HL-60/S4 (cell line): ENCODE results near the gene MAEL.

Source experiments
- in situ Hi-C: fragments of 300-500 bp; cut with MboI; formaldehyde crosslinking; loops from 2 replicates; pipeline ENCODE4 v1.14.3; 2022; ENCODE audit warnings: low sequenced_read_pairs

The MAEL gene

DNA sequence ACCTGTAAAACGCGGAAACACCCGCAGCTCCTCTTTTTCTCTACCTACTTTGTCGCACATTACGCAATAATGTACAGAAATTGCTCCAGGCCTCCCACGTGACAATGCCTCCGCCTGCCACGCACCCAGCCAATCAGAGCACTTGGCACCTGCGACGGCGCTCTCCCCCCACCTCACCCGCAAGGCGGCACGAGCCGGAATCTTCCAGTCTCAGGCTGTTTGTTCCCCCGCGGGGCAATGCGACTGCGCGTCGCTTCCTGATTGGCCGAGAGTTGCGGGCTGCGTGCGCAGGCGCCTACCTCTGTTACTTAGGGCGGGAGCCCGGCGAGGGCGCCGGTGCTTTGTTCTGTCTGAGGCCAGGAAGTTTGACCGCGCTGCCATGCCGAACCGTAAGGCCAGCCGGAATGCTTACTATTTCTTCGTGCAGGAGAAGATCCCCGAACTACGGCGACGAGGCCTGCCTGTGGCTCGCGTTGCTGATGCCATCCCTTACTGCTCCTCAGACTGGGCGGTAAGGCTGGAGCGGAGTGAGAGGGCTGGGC is at the start of gene MAEL:
Gene MAEL, plus strand, starts transcription at position 307 of the 542 bp plus-strand sequence. Its CDS starts 73 bp downstream, at position 380.
- in situ Hi-C loops = no loop called here

DNA sequence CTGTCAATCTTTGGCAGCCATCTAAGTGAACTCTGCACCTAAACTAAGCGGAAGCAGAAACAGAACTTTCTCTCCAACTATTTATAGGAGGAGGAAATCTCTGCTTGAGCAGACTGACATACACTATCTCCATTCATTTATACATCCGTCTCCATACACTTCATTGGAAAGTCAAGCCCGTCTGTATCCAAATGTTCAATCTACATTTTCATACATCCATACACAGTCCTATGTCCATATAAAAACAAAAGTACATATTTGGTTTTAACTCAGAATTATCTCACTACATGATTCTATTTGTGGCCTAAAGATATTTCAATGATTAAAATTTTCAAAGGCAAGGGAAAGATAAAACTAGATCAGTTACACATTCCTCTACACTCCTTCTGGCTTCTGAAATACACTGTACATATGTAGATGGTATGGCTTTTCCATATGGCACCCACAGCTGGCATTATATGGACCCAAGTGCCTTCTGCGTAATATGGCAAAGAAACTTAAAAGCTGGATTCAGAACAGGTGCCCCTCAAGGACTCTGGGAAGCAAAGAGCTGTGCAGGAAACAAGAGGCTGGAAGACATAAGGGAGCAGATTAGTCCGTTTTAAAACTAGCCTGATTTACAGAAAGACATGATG is 49.2 kb upstream of the MAEL start:
- in situ Hi-C loops = no loop called here

DNA sequence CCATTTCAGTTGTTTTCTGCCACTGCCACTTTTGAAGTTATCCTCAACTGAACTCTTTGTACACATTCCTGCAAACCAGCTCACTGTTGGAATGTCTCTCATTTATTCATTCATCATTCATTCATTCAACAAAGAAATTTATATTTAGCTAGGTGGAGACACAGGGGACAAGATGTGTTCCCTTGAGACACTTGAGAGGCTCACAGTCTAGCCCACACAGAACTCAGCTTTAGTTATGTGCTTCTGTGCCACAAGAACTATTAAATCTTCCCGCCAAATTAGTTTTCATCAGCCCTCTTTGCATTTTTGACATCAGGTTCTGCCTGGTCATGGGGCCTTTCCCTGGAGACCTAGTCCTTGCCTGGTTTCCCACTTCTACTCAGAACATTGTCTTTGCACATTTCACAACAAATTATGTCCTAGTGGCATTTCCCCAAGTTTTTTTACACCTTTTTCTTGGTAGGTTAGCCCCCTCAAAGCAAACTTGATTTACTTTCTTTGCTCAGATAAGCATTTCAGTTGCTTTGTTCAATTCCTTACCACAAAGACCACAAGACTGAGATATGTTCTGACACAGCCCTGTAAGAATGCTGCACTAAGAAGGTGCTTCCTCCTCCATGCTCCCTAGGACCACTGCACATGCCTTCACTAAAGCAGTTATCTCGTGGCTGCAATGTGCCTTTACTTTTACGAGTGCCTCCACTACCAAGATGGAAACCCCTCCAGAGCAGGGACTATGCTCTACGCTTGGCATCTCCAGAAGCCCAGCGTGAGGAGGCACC is 44.7 kb upstream of the MAEL start:
- in situ Hi-C loops = no loop called here

- in situ Hi-C loops = no loop called here
Observed at GRCh38 chr1:166947398-166948043, 41.6 kb upstream of the MAEL start.

GRCh38 chr1:166948856-166949350 is 40.2 kb upstream of the MAEL start:
- in situ Hi-C loops = no loop called here

DNA sequence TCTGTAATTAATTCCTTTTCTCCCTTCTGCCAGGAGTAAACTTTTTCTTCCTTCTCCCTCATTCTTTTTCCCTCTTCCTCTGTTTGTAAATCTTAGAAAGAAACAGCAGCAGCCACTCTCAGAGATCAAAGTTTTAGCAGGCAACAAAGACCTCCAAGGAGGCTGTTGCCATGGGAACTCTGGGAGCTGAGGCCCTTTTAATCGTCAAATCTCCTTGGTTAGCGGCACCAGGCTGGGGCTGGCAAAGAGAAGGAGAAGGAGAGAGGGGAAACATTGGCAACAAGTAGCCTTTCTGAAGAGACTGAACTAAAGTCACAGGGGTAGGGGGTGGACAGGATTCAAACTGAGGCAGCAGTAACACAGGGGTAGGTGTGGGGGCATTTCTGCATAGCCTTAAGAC is 38.9 kb upstream of the MAEL start:
- in situ Hi-C loops = no loop called here

DNA sequence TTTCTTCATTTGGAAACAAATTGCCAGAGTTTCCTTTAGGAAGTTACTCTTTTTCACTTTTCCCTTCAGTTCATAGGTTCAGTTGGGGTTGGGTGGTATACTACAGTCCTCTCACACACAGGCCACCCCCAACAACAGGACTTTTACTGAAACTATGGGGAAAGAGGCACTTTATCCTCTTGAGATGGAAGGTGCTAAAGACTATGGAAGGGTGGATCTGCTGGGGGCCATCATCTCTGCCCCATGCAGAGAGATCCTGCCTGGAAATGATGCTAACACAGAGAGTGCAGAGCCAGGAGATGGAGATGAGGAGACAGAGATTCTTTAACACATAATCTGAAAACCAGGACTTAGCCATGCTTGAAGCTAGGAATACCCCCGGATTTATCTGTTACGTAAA is 38.0 kb upstream of the MAEL start:
- in situ Hi-C loops = no loop called here

- in situ Hi-C loops = no loop called here
Observed at GRCh38 chr1:166952002-166952746, 36.9 kb upstream of the MAEL start.

DNA sequence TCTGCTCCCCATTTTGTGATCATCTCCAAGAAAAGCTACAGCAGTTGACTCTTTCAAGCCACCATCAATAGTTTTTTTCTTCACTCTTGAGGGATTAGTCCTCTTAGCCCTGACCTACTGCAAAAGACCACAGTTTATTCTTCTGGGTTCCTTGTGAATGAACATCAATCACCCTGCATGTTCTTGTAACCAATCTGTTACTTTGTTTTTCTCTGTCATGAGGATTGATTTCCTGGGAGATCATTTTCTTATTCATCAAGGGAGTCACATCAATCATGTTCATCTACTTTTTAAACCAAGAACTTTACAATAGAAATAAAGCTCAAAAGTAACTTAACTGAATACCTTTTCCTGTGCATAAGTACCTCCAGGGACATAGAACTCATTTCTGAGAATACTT is 35.6 kb upstream of the MAEL start:
- in situ Hi-C loops = no loop called here

DNA sequence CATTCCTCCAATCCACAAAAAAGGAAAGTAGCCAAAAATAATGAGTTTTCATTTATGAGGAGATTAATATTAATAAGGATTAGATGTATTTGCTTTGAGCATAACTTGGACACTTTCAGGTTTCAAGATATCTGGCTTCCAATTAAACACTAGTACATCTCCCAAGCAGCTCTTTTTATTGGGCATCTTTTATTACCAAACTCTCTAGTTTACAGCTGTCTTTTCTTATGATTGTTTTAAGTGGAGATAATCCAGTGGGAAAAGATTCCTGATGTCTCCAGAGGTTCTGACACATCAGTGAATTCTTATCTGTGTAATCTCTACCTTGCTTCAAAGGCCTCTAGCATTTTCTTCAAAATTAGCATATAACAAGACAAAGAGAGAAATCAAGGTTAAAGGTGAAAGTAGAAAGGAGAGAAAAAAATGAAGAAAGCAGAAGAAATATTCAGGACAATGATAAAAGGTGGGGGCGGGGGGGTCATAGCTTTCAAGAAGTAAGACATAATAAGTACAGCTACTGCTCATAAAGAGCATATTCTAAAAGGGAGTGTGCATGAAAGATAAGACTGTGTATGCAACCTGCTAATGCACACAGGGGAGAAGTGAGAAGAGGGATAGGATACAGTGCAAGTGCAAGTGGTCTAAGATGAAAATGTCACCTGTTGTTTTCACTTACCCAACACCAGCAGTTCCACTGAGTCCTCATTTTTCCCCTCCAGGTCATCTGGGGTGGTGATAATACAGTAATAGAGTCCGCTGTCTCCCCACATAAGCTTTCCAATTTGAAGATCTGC is 32.8 kb upstream of the MAEL start:
- in situ Hi-C loops = no loop called here

DNA sequence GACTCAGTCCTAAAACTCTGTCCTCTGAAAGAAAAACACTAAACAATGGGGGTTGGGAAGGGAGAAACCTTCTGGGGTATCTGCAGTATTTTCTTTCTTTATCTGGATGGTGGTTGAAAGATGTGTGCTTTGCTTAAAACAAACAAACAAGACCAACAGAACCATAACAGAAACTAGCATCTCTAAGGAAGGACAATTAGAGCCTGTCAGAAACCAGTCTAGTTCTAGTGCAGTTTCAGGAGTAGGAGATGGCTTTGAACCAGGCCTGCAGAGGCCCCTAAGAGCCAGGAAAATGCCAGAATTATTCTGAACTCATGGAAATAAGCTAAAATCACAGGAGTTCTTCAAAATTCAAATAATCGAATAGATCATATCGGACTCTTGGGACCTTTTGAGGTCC is 32.2 kb upstream of the MAEL start:
- in situ Hi-C loops = no loop called here

GRCh38 chr1:166960858-166961474 is 28.1 kb upstream of the MAEL start:
- in situ Hi-C loops = no loop called here

- in situ Hi-C loops = no loop called here
Observed at GRCh38 chr1:166969074-166969677, 19.9 kb upstream of the MAEL start.

DNA sequence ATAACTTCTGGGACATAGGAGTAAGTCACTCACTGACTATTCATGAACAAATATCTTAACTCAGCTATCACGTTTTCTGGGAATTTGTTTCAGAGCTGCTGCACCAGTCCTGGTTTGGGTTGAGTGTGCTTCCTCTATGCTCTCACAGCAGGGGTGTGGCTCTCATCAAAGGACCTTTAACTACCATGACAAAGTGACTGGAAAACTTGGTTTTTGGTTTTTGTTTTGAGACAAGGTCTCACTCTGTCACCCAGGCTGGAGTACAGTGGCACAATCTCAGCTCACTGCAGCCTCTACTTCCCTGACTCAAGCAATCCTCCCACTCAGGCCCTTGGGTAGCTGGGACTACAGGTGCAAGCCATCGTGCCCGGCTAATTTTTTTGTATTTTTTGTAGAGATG is 17.8 kb upstream of the MAEL start:
- in situ Hi-C loops = no loop called here

DNA sequence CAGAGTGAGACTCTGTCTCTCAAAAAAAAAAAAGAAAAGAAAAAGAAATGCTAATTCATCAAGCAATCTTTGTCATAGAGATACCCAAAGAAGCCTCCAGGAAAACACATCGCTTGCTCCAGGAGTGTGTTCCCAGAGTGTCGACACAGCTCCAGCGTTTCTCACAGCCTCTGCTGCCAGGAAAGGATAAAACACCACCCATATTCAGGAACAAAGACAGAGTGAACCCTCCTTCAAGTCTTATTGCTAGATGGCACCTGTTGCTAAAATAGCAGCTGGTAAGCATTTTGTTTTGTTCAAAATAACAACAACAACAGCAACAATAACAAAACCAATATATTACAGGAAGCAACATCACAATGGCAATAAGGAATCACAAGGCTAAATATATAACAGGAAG is 16.9 kb upstream of the MAEL start:
- in situ Hi-C loops = no loop called here

GRCh38 chr1:166972826-166973225 is 16.3 kb upstream of the MAEL start:
- in situ Hi-C loops = no loop called here

DNA sequence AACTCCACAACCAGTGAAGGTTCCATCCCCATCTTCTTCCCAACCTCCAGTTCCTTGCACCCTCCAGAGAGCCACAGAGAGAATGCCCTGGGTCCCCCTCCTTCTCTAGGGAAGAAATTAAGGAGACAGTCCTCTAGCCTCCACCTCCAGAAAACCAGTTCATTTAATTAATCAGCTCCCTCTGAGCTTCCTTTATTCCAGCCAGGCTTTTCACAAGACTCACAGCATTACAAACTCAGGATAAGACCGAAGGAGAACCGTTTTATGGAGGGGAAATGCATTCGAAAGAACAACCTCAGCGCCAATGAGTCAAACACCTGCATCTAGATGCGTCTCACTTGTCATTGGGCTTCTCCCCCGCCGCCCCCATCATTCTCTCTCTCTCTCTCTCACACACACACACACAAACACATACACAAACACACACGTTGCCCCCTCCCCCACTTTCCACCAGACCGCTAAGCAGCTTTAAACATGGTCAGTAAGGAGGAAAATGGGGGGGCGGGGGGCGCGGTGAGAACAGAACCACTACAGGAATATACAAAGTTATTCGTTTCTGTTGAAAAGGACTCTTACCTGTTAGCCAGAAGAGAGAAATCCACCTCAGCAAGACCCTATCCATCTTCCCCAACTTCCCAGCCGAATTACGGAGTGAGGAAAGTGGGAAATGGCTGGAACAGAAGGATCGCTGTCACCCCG is 14.3 kb upstream of the MAEL start:
- in situ Hi-C loops = no loop called here

- in situ Hi-C loops = no loop called here
Observed at GRCh38 chr1:166975361-166976129, 13.5 kb upstream of the MAEL start, which contains the start of gene ILDR2. ILDR2 (minus strand) TSS chr1:166975540; CDS start chr1:166975268, 272 bp downstream.
